ENCODE results near the gene ECHS1.

- TF ChIP-seq REST (IDR thresholded peaks at IDR 0.05; ENCODE audit: borderline replicate concordance) (peak; percentile 50; the same call in 1 of the 2 replicates), REST (CRISPR knock-in tag; IDR thresholded peaks at IDR 0.05; ENCODE audit: low read depth) (no peak), TAF15 (IDR thresholded peaks at IDR 0.05; ENCODE audit: low read depth, low read length) (no peak), MCM2 (IDR thresholded peaks at IDR 0.05; ENCODE audit: low read depth) (no peak), MEF2A (IDR thresholded peaks at IDR 0.05; ENCODE audit: control insufficient read depth, low read depth, low read length) (no peak), SMC3 (conservative IDR thresholded peaks at IDR 0.05; ENCODE audit: insufficient read depth, low read depth, low read length) (peak; percentile 32; the same call in 1 of the 2 replicates)
- TF ChIP-seq, protein P1, sequence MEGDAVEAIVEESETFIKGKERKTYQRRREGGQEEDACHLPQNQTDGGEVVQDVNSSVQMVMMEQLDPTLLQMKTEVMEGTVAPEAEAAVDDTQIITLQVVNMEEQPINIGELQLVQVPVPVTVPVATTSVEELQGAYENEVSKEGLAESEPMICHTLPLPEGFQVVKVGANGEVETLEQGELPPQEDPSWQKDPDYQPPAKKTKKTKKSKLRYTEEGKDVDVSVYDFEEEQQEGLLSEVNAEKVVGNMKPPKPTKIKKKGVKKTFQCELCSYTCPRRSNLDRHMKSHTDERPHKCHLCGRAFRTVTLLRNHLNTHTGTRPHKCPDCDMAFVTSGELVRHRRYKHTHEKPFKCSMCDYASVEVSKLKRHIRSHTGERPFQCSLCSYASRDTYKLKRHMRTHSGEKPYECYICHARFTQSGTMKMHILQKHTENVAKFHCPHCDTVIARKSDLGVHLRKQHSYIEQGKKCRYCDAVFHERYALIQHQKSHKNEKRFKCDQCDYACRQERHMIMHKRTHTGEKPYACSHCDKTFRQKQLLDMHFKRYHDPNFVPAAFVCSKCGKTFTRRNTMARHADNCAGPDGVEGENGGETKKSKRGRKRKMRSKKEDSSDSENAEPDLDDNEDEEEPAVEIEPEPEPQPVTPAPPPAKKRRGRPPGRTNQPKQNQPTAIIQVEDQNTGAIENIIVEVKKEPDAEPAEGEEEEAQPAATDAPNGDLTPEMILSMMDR (IDR thresholded peaks at IDR 0.05 in 2 of 3, conservative IDR thresholded peaks at IDR 0.05 in 1 of 3; ENCODE audit: insufficient read depth in 2 of 3, low read depth in 1 of 3, low read length in 3 of 3): peak; percentile 80 to 88 (median 85)
These were observed 54.5 kb downstream of the ECHS1 start for GRCh38 chr10:133318494-133319127.
